GM12878 (cell line): ENCODE results near the gene NIPAL4. TPM values are rescaled to one million over a fixed set of nuclear protein-coding genes. Genes with fewer than 3 reads are reported as not detected.

ENCODE experiments used
- ATAC-seq: fragments of 200-7000 bp; cut with Tn5 transposase; 3 replicates; pipeline ENCODE4 v1.9.1; 2020; ENCODE audit warnings: mild to moderate bottlenecking, moderate library complexity
- BruUV-seq: library from RNA; stranded (reverse); fragments of 400-500 nt; replicated peaks from 2 replicates; lab custom pipeline; 2021; lab: Mats Ljungman, UMichigan
- CTCF ChIA-PET: fragments of 300-600 bp; sonication (Branson Sonifier 250); formaldehyde crosslinking; extraction: SDS; loops from one replicate; lab custom pipeline; 2021; ENCODE audit warnings: inconsistent platforms; lab: Yijun Ruan, JAX
- POLR2A ChIA-PET: fragments of 350-600 bp; formaldehyde crosslinking; extraction: SDS; loops from one replicate; lab custom pipeline; 2021; ENCODE audit warnings: inconsistent platforms; lab: Charles Lee
- RAD21 ChIA-PET: fragments of 300-600 bp; sonication (Branson Sonifier 250); formaldehyde crosslinking; loops from one replicate; lab custom pipeline; 2023; ENCODE audit warnings: antibody characterized with exemption; ENCODE audit not compliant: unreplicated experiment; lab: Charles Lee
- SMC1A ChIA-PET: fragments of 300-600 bp; sonication (Branson Sonifier 250); formaldehyde crosslinking; loops from one replicate; lab custom pipeline; 2023; ENCODE audit not compliant: unreplicated experiment, uncharacterized antibody; lab: Charles Lee
- DNase-seq: peaks from one replicate; pipeline ENCODE4 v3.0.0-alpha.2; 2011; ENCODE audit warnings: low read depth, low spot score
- FAIRE-seq: peaks from 3 replicates; lab custom pipeline; 2011; peaks lifted over from hg19 to GRCh38; lab: Jason Lieb, UNC
- H2AFZ ChIP-seq: 2 replicates; pipeline ENCODE4 v1.6.0; 2011; ENCODE audit warnings: low read depth, low read length, control low read depth; ENCODE audit not compliant: control insufficient read depth
- H3K27ac ChIP-seq: 2 replicates; pipeline ENCODE4 v1.5.1; 2011; ENCODE audit warnings: control low read depth; ENCODE audit not compliant: control insufficient read depth, insufficient read depth
- H3K27me3 ChIP-seq, 2 experiments: replicated peaks in 1 of 2; 2 replicates each; pipeline versions ENCODE4 v1.6.0 to v1.6.1; 2011; ENCODE audit warnings: low read length in 1 of 2; ENCODE audit not compliant: control insufficient read depth in 2 of 2, insufficient read depth in 2 of 2
- H3K36me3 ChIP-seq, 2 experiments: 2 replicates each; pipeline ENCODE4 v1.5.1; 2011; ENCODE audit warnings: low read length in 1 of 2; ENCODE audit not compliant: control insufficient read depth in 2 of 2, insufficient read depth in 2 of 2
- H3K4me1 ChIP-seq: 2 replicates; pipeline ENCODE4 v1.6.1; 2011; ENCODE audit warnings: mild to moderate bottlenecking, low read length, moderate library complexity, mixed read lengths; ENCODE audit not compliant: control insufficient read depth, insufficient read depth
- H3K4me2 ChIP-seq: 2 replicates; pipeline ENCODE4 v1.6.0; 2011; ENCODE audit warnings: control low read depth; ENCODE audit not compliant: control insufficient read depth, insufficient read depth
- H3K4me3 ChIP-seq: fragments of 200-600 bp; sonication (generic); 2 replicates; pipeline ENCODE4 v1.5.1; 2016
- H3K79me2 ChIP-seq: 2 replicates; pipeline ENCODE4 v1.6.0; 2011; ENCODE audit warnings: low read length; ENCODE audit not compliant: control insufficient read depth, insufficient read depth
- H3K9ac ChIP-seq: 2 replicates; pipeline ENCODE4 v1.8.0; 2011; ENCODE audit warnings: low read length, control low read depth, mixed read lengths; ENCODE audit not compliant: control insufficient read depth, insufficient read depth
- H3K9me3 ChIP-seq: replicated peaks from 3 replicates; pipeline ENCODE4 v1.5.1; 2011; ENCODE audit warnings: mild to moderate bottlenecking, low read length; ENCODE audit not compliant: control insufficient read depth, insufficient read depth
- H4K20me1 ChIP-seq: 2 replicates; pipeline ENCODE4 v1.6.0; 2011; ENCODE audit not compliant: control insufficient read depth, insufficient read depth
- BCLAF1 ChIP-seq: fragments of 450-650 bp; IDR thresholded peaks from 2 replicates; pipeline ENCODE4 v1.6.1; 2017; ENCODE audit warnings: antibody characterized with exemption, mild to moderate bottlenecking, moderate library complexity
- CHD1 ChIP-seq: IDR thresholded peaks from 2 replicates; pipeline ENCODE4 v1.6.1; 2012; ENCODE audit warnings: low read depth, low read length, improper control_type of control experiment
- FOXK2 ChIP-seq: fragments of 450-650 bp; IDR thresholded peaks from 2 replicates; pipeline ENCODE4 v1.6.1; 2017; ENCODE audit warnings: mild to moderate bottlenecking, moderate library complexity
- GABPA ChIP-seq: IDR thresholded peaks from 2 replicates; pipeline ENCODE4 v1.6.1; 2014; ENCODE audit warnings: antibody characterized with exemption, low read depth, mild to moderate bottlenecking, inconsistent platforms
- HDGF ChIP-seq: fragments of 450-650 bp; IDR thresholded peaks from 2 replicates; pipeline ENCODE4 v1.6.1; 2016; ENCODE audit warnings: antibody characterized with exemption
- MEF2A ChIP-seq: IDR thresholded peaks from 2 replicates; pipeline ENCODE4 v1.6.1; 2011; ENCODE audit warnings: low read depth, mild to moderate bottlenecking, low read length, moderate library complexity; ENCODE audit not compliant: insufficient read depth
- NR2C2 ChIP-seq: IDR thresholded peaks from 2 replicates; pipeline ENCODE4 v1.6.1; 2011; ENCODE audit warnings: borderline replicate concordance, low read depth; ENCODE audit not compliant: control insufficient read depth, insufficient read length
- POU2F2 ChIP-seq: IDR thresholded peaks from 3 replicates; pipeline ENCODE4 v1.6.1; 2011; ENCODE audit warnings: low read depth, mild to moderate bottlenecking, low read length, borderline replicate concordance
- TCF12 ChIP-seq: IDR thresholded peaks from 2 replicates; pipeline ENCODE4 v1.6.1; 2011; ENCODE audit warnings: low read depth, mild to moderate bottlenecking, low read length
- ZNF207 ChIP-seq: fragments of 450-650 bp; IDR thresholded peaks from 2 replicates; pipeline ENCODE4 v1.6.1; 2014; ENCODE audit warnings: antibody characterized with exemption, mild to moderate bottlenecking, borderline replicate concordance
- WGBS: methylation state at CpG from one replicate; pipeline ENCODE4 v1.1.6; 2016; ENCODE audit warnings: low lambda C conversion rate; ENCODE audit not compliant: insufficient replicate concordance, insufficient coverage; ENCODE audit errors: missing lambda C conversion rate; 5-methylcytosine and 5-hydroxymethylcytosine counted together
- in situ Hi-C: fragments of 300-500 bp; cut with MboI; formaldehyde crosslinking; loops from 9 replicates; pipeline ENCODE4 v1.14.3; 2018; ENCODE audit warnings: mixed read lengths
- intact Hi-C: fragments of 100-400 bp; cut with micrococcal nuclease; formaldehyde crosslinking; loops from one replicate; pipeline ENCODE4 v1.14.2; 2022; ENCODE audit not compliant: unreplicated experiment
- polyA plus RNA-seq, 11 experiments: library from polyadenylated mRNA; depleted of rRNA in 4 of 11; unstranded in 6 of 11; stranded (reverse) in 5 of 11; fragments of >200 nt; fragmentation: Nextera tagmentation in 4 of 11; fragmentation: Illumina TruSeq in 1 of 11; extraction: Ambion mirVana in 4 of 11; extraction: Trizol in 1 of 11; gene quantifications; 1 replicate in 1 of 11; 2 replicates in 10 of 11; pipeline versions ENCODE4 v1.2.1 to v1.2.3, GENCODE V29; 2011 to 2016; ENCODE audit warnings: inconsistent platforms in 2 of 11, missing spikeins in 2 of 11, low read depth in 1 of 11
- total RNA-seq, 4 experiments: library from RNA; depleted of rRNA in 3 of 4; stranded (reverse); fragments of >200 nt in 3 of 4; fragmentation: Illumina TruSeq in 1 of 4; extraction: Trizol in 1 of 4; gene quantifications; 2 replicates each; pipeline versions ENCODE4 v1.2.1 to v1.2.3, GENCODE V29; 2013 to 2021
- TF ChIP-seq, protein P1 (sequence below): fragments of 450-650 bp; IDR thresholded peaks from 2 replicates; pipeline ENCODE4 v1.6.1; 2017; ENCODE audit warnings: mild to moderate bottlenecking, moderate library complexity

The NIPAL4 gene
- total and polyA plus RNA-seq, 10 of the 15 experiments (the other 5 are each of a cell fraction or from before 2014, with no cell fraction given): 0.11 to 15.5 (median 5.9) TPM

GRCh38 chr5:157514974-157515373 is 55.0 kb downstream of the NIPAL4 start:
- H3K27me3 ChIP-seq: no peaks in the 10 kb centered on the region
- no peak overlapping the region for H3K4me2 ChIP-seq
- H3K4me1 ChIP-seq: peaks cover 24% of the 10 kb centered on the region
- WGBS: 100% methylated on average over 2 of the region's 2 CpGs
- H3K9ac ChIP-seq: no peak overlapping the region
- no TSS peak for BruUV-seq
- ATAC-seq: no peak
- TF ChIP-seq CHD1 (no peak), POU2F2 (no peak)
- TF ChIP-seq, all 136 proteins: peak for 0
- H3K79me2 ChIP-seq: no peaks in the 10 kb centered on the region
- FAIRE-seq (no peak), DNase-seq (no peak)
- ChIA-PET SMC1A (no interaction called here), CTCF (interaction anchor here (0.8 kb wide), 1 partner anchor 73 kb away, joined by 3 read pairs; no protein-coding TSS in a partner anchor), POLR2A (interaction anchor here (0.6 to 0.9 kb wide), 2 partner anchors 43 to 57 kb away, joined by 3 to 4 read pairs; no protein-coding TSS in a partner anchor), RAD21 (no interaction called here)
- H3K27ac ChIP-seq: no peak overlapping the region
- H4K20me1 ChIP-seq: no peaks in the 10 kb centered on the region
- no peaks in the 10 kb centered on the region for H3K9me3 ChIP-seq
- H3K4me3 ChIP-seq: no peak overlapping the region
- intact Hi-C loops: no loop called here
- no peak overlapping the region for H2AFZ ChIP-seq
- peaks cover 15 to 25% of the 10 kb centered on the region in 2 experiments for H3K36me3 ChIP-seq
- in situ Hi-C loops: no loop called here

- BruUV-seq: no TSS peak
- POLR2A ChIA-PET: no interaction called here
These were observed 56.0 kb downstream of the NIPAL4 start for GRCh38 chr5:157516006-157516405.

More at GRCh38 chr5:157516006-157516405, 56.0 kb downstream of the NIPAL4 start:
- Histone ChIP-seq H2AFZ (no peak overlapping the region), H3K9me3 (no peaks in the 10 kb centered on the region), H3K36me3 (peaks cover 15 to 25% of the 10 kb centered on the region in 2 experiments), H3K79me2 (no peaks in the 10 kb centered on the region), H4K20me1 (no peaks in the 10 kb centered on the region), H3K27ac (no peak overlapping the region), H3K4me3 (no peak overlapping the region), H3K4me1 (peaks cover 28% of the 10 kb centered on the region), H3K4me2 (no peak overlapping the region), H3K27me3 (no peaks in the 10 kb centered on the region), H3K9ac (no peak overlapping the region)
- intact Hi-C loops: no loop called here
- no peak for TF ChIP-seq BCLAF1
- TF ChIP-seq TCF12: no peak
- no peak for TF ChIP-seq FOXK2
- TF ChIP-seq, protein P1, sequence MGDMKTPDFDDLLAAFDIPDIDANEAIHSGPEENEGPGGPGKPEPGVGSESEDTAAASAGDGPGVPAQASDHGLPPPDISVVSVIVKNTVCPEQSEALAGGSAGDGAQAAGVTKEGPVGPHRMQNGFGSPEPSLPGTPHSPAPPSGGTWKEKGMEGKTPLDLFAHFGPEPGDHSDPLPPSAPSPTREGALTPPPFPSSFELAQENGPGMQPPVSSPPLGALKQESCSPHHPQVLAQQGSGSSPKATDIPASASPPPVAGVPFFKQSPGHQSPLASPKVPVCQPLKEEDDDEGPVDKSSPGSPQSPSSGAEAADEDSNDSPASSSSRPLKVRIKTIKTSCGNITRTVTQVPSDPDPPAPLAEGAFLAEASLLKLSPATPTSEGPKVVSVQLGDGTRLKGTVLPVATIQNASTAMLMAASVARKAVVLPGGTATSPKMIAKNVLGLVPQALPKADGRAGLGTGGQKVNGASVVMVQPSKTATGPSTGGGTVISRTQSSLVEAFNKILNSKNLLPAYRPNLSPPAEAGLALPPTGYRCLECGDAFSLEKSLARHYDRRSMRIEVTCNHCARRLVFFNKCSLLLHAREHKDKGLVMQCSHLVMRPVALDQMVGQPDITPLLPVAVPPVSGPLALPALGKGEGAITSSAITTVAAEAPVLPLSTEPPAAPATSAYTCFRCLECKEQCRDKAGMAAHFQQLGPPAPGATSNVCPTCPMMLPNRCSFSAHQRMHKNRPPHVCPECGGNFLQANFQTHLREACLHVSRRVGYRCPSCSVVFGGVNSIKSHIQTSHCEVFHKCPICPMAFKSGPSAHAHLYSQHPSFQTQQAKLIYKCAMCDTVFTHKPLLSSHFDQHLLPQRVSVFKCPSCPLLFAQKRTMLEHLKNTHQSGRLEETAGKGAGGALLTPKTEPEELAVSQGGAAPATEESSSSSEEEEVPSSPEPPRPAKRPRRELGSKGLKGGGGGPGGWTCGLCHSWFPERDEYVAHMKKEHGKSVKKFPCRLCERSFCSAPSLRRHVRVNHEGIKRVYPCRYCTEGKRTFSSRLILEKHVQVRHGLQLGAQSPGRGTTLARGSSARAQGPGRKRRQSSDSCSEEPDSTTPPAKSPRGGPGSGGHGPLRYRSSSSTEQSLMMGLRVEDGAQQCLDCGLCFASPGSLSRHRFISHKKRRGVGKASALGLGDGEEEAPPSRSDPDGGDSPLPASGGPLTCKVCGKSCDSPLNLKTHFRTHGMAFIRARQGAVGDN: no peak
- TF ChIP-seq MEF2A: no peak
- no peak for TF ChIP-seq NR2C2
- TF ChIP-seq HDGF: no peak
- TF ChIP-seq ZNF207: no peak
- no peak for TF ChIP-seq GABPA
- WGBS: 75% methylated on average over 3 of the region's 3 CpGs
- no peak for DNase-seq
- SMC1A ChIA-PET: interaction anchor here (1.0 to 5.0 kb wide), 5 partner anchors 11 to 91 kb away, joined by 3 to 46 read pairs (median 9); no protein-coding TSS in a partner anchor
- in situ Hi-C loops: no loop called here
- RAD21 ChIA-PET: interaction anchor here (0.9 to 1.3 kb wide), 4 partner anchors 9 to 147 kb away, joined by 3 to 10 read pairs (median 3); no protein-coding TSS in a partner anchor
- CTCF ChIA-PET: interaction anchor here (0.6 to 1.2 kb wide), 4 partner anchors 10 to 584 kb away, joined by 3 to 5 read pairs (median 3); no protein-coding TSS in a partner anchor
- no peak for FAIRE-seq
- no peak for ATAC-seq
